Measurements from ENCODE around the gene APOO. TPM values are rescaled to one million over a fixed set of nuclear protein-coding genes. Genes with fewer than 3 reads are reported as not detected.

APOO gene
- total RNA-seq, 2 donors from 2014 or later, result 13.7 to 13.9 TPM

Other genes starting within 250 kb of the APOO start
- gene PRDX4, start 240.4 kb downstream of the APOO start, total RNA-seq, result 10 to 100 TPM; 87.8 to 91.9 TPM
- 10 to 100 TPM; 45.3 to 53.5 TPM for gene ACOT9, start 164.7 kb downstream of the APOO start, total RNA-seq
- gene SAT1, start 124.8 kb downstream of the APOO start, total RNA-seq, result 100 to 1,000 TPM; 154 to 192 TPM
- under 1 TPM in 1 of 2 donors, not detected in 1; 0.24 TPM for gene CXorf58, start 68 bp upstream of the APOO start, total RNA-seq
- gene KLHL15, start 119.2 kb upstream of the APOO start, total RNA-seq, result 1 to 10 TPM; 6.3 to 7.2 TPM
- 100 to 1,000 TPM; 114 to 122 TPM for gene EIF2S3, start 147.0 kb upstream of the APOO start, total RNA-seq
- gene ZFX, start 241.8 kb upstream of the APOO start, total RNA-seq, result 10 to 100 TPM; 67.6 to 69.9 TPM